G401 (cell line): Measurements from ENCODE around the gene SLC25A42. TPM values are rescaled to one million over a fixed set of nuclear protein-coding genes. Genes with fewer than 3 reads are reported as not detected.

Experiments used
- DNase-seq: peaks from one replicate; pipeline ENCODE4 v3.0.0-alpha.2; 2015; ENCODE audit warnings: low spot score
- in situ Hi-C: cut with HindIII; loops from 2 replicates; pipeline ENCODE4 v1.10.0; 2016; ENCODE audit warnings: low sequenced_read_pairs, mixed read lengths
- total RNA-seq: library from RNA; depleted of rRNA; stranded (reverse); fragments of >200 nt; shearing (Covaris generic); gene quantifications from 2 replicates; pipeline ENCODE4 v1.2.3, GENCODE V29; 2014

The SLC25A42 gene
- total RNA-seq, 1 experiment from 2014 or later: 3.0 TPM

DNA sequence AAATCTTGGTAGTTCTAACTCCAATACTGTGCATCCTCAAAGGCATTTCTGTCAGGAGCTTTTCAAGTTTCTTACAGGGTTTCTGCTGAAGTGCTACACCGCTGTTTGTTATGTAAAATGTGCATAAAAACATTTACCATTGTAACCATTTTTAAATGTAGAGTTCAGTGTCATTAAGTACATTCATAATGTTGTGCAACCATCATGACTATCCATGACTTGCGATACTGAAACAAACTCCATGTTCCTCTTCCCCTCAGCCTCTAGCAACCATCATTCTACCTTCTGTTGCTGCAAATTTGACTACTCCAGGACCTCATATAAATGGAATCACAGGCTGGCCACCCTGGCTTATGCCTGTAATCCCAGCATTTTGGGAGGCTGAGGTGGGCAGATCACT, 14.4 kb upstream of the SLC25A42 start:
- in situ Hi-C loops: no loop called here
- DNase-seq: no peak

- no peak for DNase-seq
- in situ Hi-C loops: loop anchor here (10.0 kb wide), 1 partner anchor 95 kb away; no protein-coding TSS in a partner anchor
Measured at GRCh38 chr19:19050104-19050503, 13.7 kb upstream of the SLC25A42 start.

DNA sequence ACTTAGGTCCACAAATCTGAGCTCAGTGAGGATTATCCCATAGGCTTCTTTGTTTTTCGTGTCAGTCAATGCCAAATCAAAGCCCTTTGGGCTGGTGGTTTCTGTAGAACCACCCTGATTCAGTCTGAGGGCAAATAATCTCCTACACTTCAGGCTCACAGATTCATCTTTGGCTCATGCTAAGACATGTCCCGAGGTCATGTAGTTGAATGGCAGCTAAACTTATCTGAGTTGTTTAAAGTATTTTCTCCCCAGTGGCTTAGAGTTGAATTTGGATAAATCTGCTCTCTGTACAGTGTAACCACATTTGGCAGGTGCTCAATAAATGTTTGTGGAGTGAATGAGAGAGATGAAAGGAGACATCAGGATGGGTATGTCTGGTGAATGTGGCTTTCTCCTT, 13.1 kb upstream of the SLC25A42 start:
- DNase-seq: no peak
- in situ Hi-C loops: loop anchor here (10.0 kb wide), 1 partner anchor 94 kb away; no protein-coding TSS in a partner anchor

DNA sequence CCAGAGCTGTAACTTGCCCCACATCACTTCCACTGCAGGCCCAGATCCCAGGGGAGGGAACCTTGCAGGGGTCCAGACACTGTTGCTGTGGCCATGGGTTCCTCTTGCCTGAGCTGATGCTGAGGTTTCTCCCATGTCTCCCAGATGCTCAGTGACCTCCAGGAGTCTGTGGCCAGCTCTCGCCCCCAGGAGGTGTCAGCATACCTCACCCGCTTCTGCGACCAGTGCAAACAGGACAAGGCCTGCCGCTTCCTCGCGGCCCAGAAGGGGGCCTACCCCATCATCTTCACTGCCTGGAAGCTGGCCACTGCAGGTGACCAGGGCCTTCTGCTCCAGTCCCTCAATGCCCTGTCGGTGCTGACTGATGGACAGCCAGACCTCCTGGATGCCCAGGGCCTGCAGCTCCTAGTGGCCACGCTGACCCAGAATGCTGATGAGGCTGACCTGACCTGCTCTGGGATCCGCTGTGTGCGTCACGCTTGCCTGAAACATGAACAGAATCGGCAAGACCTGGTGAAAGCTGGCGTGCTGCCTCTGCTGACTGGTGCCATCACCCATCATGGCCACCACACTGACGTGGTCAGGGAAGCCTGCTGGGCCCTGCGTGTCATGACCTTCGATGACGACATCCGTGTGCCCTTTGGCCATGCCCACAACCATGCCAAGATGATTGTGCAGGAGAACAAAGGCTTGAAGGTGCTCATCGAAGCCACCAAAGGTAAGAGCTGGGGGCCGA, 12.1 kb upstream of the SLC25A42 start:
- no peak for DNase-seq
- in situ Hi-C loops: loop anchor here (10.0 kb wide), 1 partner anchor 93 kb away; no protein-coding TSS in a partner anchor

- in situ Hi-C loops: loop anchor here (10.0 kb wide), 1 partner anchor 92 kb away; no protein-coding TSS in a partner anchor
- DNase-seq: no peak
Measured at GRCh38 chr19:19052921-19053320, 10.9 kb upstream of the SLC25A42 start.

GRCh38 chr19:19053508-19054314, 10.1 kb upstream of the SLC25A42 start:
- in situ Hi-C loops: loop anchor here (10.0 kb wide), 1 partner anchor 91 kb away; no protein-coding TSS in a partner anchor
- DNase-seq: peak; percentile 48

DNA sequence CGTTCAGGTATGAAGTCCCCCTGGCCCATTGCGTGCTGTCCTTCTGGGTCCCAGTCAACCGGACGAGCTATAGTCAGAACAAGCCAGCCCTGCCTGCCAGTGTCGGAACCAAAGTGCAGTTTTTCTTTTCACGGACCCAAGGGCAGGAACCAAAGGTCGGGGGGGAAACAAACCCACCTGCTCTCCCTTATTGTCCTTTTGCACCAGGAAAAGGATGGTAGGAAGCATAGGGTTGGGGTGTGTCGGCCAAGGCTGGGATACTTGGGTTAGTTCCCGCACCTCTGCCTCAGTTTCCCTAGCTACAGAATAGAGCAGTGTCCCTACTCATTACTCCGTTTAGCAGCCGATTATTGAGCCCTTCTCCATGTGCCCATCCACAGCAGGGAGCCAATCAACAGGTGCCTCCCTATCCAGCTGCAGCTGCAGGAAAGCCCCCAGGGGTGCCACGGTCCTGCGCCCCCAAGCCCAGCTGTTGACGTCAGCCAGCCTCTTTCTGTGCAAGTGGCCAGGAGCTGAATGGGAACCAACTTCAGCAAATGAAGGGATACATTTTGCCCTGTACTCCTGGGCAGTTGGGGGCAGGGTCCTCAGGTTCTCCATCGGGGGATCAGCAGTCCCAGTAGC, 9.4 kb upstream of the SLC25A42 start:
- in situ Hi-C loops: loop anchor here (10.0 kb wide), 1 partner anchor 90 kb away; no protein-coding TSS in a partner anchor
- DNase-seq: no peak

- in situ Hi-C loops: loop anchor here (10.0 kb wide), 1 partner anchor 90 kb away; no protein-coding TSS in a partner anchor
- DNase-seq: no peak
Measured at GRCh38 chr19:19054939-19055440, 8.8 kb upstream of the SLC25A42 start.

DNA sequence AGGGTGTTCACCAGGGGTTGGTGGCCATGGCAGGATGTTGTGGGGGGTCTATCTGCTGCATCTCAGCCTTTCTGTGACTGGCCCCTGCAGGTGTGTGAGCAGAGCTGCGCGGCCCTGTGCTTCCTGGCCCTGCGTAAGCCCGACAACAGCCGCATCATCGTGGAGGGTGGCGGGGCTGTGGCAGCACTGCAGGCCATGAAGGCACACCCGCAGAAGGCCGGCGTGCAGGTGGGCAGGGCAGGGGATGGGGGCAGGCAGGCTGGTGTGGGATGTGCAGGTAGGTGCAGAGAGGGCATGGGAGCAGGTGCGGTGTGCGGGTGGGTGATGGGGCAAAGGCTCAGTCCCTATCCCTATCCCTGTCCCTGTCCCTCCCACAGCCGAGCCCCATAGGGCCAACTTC, 8.1 kb upstream of the SLC25A42 start:
- in situ Hi-C loops: loop anchor here (10.0 kb wide), 1 partner anchor 89 kb away; no protein-coding TSS in a partner anchor
- DNase-seq: no peak

GRCh38 chr19:19056636-19057275, 7.0 kb upstream of the SLC25A42 start:
- no peak for DNase-seq
- in situ Hi-C loops: loop anchor here (10.0 kb wide), 1 partner anchor 88 kb away; no protein-coding TSS in a partner anchor

- no peak for DNase-seq
Measured at GRCh38 chr19:19057317-19057716, 6.5 kb upstream of the SLC25A42 start.

GRCh38 chr19:19057720-19058119, 6.1 kb upstream of the SLC25A42 start:
- in situ Hi-C loops: loop anchor here (10.0 kb wide), 1 partner anchor 87 kb away; no protein-coding TSS in a partner anchor
- DNase-seq: no peak

More at GRCh38 chr19:19057317-19057716, 6.5 kb upstream of the SLC25A42 start:
- in situ Hi-C loops: loop anchor here (10.0 kb wide), 1 partner anchor 87 kb away; no protein-coding TSS in a partner anchor

DNA sequence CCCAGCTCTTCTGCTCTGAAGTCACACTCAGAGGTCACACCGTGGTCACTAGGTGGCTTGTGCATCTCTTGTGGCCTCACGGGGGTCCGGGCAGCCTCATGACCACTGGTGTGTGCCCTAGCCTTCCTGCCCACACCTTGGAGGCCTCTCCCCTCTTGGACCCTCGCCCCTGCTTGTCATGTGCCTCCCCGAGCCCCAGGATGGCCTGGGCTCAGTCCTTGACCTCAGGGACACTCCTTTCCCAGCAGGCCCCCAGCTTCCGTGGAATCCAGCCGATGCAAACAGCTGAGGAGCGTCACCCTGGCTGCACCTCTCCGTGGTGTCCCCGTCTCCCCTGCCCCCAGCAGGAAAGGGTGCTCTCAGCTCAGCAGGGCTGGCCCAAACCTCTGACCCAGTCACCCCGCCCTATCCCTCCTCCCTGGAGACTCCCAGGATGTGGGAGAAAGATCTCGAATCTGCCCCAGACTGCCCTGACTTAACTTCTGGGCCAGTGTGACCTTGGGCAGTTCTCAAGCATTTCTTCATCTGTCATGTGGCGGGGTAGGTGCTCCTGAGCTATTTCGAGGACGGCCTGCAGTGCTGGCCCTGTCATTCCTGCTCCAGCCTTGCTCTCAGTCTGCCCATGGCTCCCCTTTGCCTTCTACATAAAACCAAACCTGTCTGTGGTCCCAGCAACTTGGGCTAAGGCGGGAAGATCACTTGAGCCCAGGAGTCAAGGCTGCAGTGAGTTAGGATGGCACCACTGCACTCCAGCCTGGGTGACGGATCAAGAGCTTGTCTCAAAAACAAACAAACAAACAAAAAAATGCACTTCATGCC, 4.6 kb upstream of the SLC25A42 start:
- in situ Hi-C loops: loop anchor here (10.0 kb wide), 1 partner anchor 86 kb away; no protein-coding TSS in a partner anchor

GRCh38 chr19:19059837-19060611, 3.8 kb upstream of the SLC25A42 start:
- in situ Hi-C loops: loop anchor here (10.0 kb wide), 1 partner anchor 85 kb away; no protein-coding TSS in a partner anchor
- DNase-seq: no peak

More for the DNA sequence above, 4.6 kb upstream of the SLC25A42 start:
- no peak for DNase-seq

GRCh38 chr19:19061506-19061905, 2.3 kb upstream of the SLC25A42 start:
- DNase-seq: no peak
- in situ Hi-C loops: no loop called here

DNA sequence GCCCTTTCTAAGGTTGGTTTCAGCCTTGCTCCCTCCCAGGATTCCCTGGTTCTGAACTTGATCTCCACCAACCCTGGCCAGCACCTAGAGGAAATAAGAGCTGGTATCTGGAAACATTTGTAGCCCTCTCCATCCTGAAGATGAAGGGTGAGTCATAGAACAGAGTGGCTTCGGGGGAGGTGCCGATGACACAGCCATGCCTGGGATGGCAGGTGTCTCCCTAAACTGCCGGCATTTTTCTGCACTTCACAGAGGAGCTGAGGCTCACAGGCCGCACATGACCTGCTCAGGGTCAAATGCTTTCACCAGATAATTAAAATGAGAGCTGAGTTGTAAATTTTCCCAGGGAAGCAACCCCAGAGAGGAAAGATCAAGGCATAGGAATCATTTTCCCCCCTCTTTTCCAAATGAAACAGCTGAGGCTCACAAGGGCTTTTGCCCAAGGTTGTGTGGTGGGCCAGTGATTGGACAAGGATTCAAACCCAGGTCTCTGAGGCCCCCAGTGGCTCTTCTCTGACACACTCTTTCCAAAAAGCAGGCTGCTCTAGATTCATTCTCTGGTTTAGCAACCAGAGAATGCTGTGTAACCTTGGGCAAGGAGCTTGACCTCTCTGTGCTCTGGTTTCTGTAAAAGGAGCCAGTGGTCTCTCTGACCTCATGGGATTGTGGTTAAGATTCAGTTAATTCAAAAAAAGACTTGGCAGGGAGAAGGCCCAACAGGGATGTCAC, 1.2 kb upstream of the SLC25A42 start:
- in situ Hi-C loops: no loop called here
- DNase-seq: no peak
